ENCODE results near the gene TAL2. TPM values are rescaled to one million over a fixed set of nuclear protein-coding genes. Genes with fewer than 3 reads are reported as not detected.
A peak's percentile ranks its signal among the peaks of the same experiment; 100 is the strongest.
"Not testable (repeated sequence)": the region's sequence is repeated elsewhere in the genome, so short reads cannot be mapped to it uniquely, and the experiment has no call there.

Gene TAL2
- total and polyA plus RNA-seq, 2 donors = 0.69 TPM; not detected in 1

DNA sequence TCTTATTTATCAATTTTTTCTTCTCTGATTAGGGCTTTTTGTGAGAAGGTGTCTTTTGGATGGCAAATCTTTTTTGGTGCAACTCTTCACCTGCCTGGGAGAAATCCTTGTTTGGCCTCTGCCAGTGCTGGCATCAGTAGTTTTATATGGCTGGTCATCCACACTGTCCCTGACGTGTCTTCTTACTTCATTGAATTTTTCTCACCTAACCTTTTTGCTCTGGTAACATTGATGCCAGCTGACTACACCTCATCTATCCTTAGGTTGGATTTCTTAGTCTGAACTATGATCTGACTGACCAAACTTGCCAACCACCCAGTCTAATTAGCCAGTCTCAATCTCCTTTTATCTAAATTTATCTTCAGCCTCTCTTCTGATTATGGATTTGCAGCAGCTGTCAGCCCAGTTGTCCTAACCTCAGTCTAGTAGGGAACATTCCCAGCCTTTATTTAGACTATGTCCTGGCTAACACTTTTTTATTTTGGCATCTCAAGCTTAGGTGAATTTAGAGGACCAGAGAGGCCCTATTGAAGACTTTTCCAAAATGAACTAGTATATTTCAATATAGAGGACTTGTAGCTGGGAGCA is 21.5 kb downstream of the TAL2 start:
- H3K27ac ChIP-seq (ENCODE audit: low read depth) = no peak overlapping the region
- no peaks in the 10 kb centered on the region for H3K36me3 ChIP-seq (ENCODE audit: insufficient read depth)
- WGBS = 67% methylated on average over 1 of the region's 1 CpG
- no peak overlapping the region for H3K4me3 ChIP-seq (ENCODE audit: low read depth, low read length)
- no peaks in the 10 kb centered on the region for H3K4me1 ChIP-seq (ENCODE audit: insufficient read depth)
- no peak for DNase-seq (ENCODE audit: extremely low spot score)

DNA sequence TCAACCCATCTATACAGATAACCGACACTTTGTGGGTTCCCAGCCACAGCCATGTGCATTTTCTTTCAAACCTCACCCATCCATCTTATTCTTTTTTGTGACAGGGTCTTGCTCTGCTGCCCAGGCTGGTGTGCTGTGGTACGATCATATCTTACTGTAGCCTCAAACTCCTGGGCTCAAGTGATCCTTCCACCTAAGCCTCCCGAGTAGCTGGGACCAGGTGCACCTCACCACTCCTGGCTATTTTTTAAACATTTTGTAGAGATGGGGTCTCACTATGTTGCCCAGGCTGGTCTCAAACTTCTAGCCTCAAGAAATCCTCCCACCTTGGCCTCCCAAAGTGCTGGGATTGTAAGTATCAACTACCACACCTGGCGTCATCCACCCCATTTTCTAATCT is 24.7 kb downstream of the TAL2 start:
- no peak for DNase-seq (ENCODE audit: extremely low spot score)
- Histone ChIP-seq H3K36me3 (ENCODE audit: insufficient read depth) (no peaks in the 10 kb centered on the region), H3K27ac (ENCODE audit: low read depth) (no peak overlapping the region), H3K4me3 (ENCODE audit: low read depth, low read length) (no peak overlapping the region), H3K4me1 (ENCODE audit: insufficient read depth) (no peaks in the 10 kb centered on the region)
- 93% methylated on average over 4 of the region's 4 CpGs for whole genome bisulfite sequencing

DNA sequence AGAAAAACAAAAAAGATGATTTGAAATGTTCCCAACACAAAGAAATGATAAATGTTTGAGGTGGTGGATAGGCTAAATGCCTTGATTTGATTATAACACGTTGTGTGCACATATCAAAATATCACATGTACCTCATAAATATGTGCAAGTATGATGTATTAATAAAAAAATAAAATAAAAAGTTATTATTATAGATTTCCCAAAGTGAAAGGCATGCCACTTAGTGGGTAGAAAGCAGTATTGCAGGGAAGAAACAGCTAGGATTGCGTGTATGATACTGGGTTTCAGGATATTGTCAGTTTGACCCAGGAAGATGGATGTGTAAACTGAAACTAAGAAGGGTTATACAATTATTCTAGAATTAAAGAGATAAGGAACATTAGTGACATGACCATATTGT is 28.5 kb downstream of the TAL2 start:
- no peaks in the 10 kb centered on the region for H3K36me3 ChIP-seq (ENCODE audit: insufficient read depth)
- 41% methylated on average over 2 of the region's 2 CpGs for WGBS
- no peak overlapping the region for H3K4me3 ChIP-seq (ENCODE audit: low read depth, low read length)
- H3K27ac ChIP-seq (ENCODE audit: low read depth) = no peak overlapping the region
- H3K4me1 ChIP-seq (ENCODE audit: insufficient read depth) = no peaks in the 10 kb centered on the region
- no peak for DNase-seq (ENCODE audit: extremely low spot score)

DNA sequence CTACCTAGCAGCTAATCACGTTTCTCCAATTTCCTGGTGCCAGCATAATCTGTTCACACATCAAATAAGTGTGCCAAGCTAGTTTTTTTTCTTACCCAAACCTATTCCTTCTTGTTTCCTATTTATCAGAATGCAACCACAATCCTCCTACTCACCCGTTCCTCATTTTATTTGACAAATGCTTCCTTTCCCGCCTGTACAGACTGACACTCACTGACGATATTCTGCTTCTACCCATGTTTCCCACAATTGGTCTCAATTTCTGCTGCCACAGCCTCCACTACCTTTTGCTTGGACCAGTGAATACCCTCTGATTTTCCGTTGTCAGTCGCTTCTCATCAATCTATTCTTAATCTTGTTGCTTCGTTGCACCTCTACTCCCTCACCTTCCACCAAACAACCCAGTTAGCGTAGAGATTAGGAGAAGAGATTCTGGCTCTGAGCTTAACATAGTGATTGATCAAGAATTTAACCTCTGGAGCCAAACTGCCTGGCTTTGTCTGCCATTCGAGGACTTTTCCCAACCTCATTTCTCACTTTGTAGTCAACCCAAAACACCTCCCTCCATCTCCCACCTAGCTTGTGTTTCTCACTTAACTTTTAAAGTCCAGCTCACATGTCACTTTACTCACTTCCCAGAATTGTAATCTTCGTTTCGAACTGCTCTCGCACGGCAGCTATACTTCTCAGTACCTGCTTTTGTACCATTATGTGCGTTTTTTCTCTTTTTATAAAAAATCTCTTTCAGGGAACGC is 31.4 kb downstream of the TAL2 start:
- Histone ChIP-seq H3K27ac (ENCODE audit: low read depth) (no peak overlapping the region), H3K36me3 (ENCODE audit: insufficient read depth) (no peaks in the 10 kb centered on the region), H3K4me3 (ENCODE audit: low read depth, low read length) (peak overlapping the region; percentile 84), H3K4me1 (ENCODE audit: insufficient read depth) (no peaks in the 10 kb centered on the region)
- 6% methylated on average over 15 of the region's 15 CpGs for WGBS
- DNase-seq (ENCODE audit: extremely low spot score) = no peak

DNA sequence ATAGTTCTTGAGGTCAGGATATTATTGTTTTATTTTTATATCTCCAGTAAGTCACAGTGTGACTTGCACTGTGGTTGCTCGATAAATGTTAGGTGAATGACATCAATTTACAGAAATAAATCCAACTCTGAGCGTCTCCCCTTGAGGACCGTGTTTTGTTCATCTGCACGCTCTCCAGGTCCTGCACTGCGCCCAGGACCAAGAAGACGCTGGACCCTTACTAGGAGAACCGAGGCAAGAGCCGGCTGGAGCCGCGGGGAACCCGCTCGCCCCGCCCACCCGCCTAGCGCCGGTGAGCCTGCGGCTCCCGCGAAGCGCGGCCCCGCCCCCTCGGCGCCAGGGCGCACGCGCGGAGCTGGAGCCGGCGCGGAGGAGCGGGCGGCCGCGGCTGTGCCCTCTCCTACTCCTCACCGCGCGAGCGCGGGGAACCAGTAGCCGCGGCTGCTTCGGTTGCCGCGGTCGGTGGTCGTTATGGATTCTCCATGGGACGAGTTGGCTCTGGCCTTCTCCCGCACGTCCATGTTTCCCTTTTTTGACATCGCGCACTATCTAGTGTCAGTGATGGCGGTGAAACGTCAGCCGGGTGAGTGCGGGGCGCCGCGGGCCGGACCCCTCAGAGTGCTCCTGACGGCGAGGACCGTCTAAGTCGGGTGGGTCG is 32.1 kb downstream of the TAL2 start, which contains the start of gene TMEM38B:
TMEM38B (plus strand) TSS at position 352 of the 658 bp plus-strand sequence; CDS start at position 472, 120 bp downstream.
- Histone ChIP-seq H3K27ac (ENCODE audit: low read depth) (no peak within 1 kb of the TSS), H3K4me1 (ENCODE audit: insufficient read depth) (no peaks in the 10 kb centered on the region), H3K4me3 (ENCODE audit: low read depth, low read length) (peak within 1 kb of the TSS; percentile 84), H3K36me3 (ENCODE audit: insufficient read depth) (no peaks in the 10 kb centered on the region)
- no peak for DNase-seq (ENCODE audit: extremely low spot score)
- WGBS = under 1% methylated on average over 65 of the region's 65 CpGs

DNA sequence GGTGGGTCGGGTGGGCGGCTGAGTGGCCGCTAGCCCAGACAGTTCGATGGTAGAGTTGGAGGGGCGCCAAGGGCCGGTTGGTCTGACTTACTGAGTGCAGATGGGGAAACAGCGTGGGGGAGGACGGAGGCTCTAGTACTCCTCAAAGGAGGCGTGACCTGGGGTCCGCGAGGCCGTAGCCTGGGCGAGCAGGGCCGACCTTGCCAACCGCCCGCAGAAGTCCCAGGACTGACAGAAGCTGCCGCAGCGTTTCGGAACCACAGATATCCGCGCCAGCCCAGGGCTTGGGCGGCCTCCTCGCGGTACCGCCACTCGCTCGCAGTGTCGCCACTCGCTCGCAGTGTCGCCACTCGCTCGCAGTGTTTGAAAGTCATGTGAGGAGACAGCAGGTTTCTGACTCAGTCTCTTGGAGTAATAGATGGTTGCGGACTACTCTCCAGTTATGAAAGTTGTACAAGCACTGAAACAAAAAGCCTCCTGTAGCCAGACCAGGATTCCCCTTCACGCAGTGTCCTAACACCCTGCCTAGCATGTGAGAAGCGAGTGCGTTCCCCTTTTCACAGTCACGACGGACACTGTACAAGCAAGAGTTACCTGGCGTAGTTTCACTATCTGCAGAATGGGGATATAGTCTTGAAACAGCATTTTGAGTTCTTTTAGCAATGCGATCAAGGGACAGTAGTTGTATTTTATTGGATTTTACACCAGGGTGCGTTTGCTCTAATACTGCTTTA is 32.8 kb downstream of the TAL2 start:
- H3K27ac ChIP-seq (ENCODE audit: low read depth) = no peak overlapping the region
- no peak for DNase-seq (ENCODE audit: extremely low spot score)
- peak overlapping the region; percentile 84 for H3K4me3 ChIP-seq (ENCODE audit: low read depth, low read length)
- no peaks in the 10 kb centered on the region for H3K4me1 ChIP-seq (ENCODE audit: insufficient read depth)
- WGBS = 1% methylated on average over 42 of the region's 42 CpGs
- no peaks in the 10 kb centered on the region for H3K36me3 ChIP-seq (ENCODE audit: insufficient read depth)

DNA sequence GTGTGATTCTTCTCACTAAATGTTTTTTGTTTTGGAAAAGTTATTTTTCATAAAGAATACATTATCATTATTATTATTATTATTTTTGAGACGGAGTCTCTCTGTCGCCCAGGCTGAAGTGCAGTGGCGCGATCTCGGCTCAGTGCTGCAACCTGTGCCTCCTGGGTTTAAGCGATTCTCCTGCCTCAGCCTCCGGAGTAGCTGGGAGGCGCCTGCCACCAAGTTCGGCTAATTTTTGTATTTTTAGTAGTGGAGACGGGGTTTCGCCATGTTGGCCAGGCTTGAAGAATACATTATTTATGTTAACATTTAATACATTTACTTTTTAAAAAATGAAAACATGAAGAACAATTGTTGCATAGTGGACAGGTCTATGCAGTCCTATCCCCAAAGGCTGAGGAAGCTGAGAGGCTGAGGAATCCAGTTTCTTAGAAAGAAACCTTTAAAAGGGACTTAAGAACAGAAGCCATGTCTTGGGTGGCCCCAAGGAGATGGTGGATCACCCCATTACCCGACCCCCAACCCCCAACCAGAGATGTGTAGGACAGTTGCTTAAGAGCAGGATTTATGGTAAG is 34.0 kb downstream of the TAL2 start:
- H3K36me3 ChIP-seq (ENCODE audit: insufficient read depth) = no peaks in the 10 kb centered on the region
- DNase-seq (ENCODE audit: extremely low spot score) = no peak
- no peak overlapping the region for H3K4me3 ChIP-seq (ENCODE audit: low read depth, low read length)
- no peaks in the 10 kb centered on the region for H3K4me1 ChIP-seq (ENCODE audit: insufficient read depth)
- WGBS = 98% methylated on average over 12 of the region's 12 CpGs
- no peak overlapping the region for H3K27ac ChIP-seq (ENCODE audit: low read depth)

DNA sequence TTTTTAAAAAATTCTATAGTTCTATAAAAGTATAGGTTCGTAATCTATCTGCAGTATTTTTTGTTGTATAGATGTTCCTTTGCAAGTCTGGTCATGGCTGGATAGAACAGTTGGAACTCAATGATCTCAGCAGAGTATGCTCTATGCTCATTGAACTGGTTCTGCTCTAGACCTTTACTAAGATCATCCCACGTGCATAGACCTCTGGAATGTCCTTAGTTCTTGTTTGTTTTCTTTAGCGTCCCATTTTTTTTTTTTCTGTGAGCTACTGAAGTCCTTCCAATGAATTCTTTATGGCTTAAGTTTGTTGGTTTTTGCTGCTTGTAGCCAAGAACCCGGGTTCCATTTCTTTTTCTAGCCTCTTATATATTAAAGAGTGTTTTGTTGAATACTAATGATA is 35.6 kb downstream of the TAL2 start:
- H3K36me3 ChIP-seq (ENCODE audit: insufficient read depth) = no peaks in the 10 kb centered on the region
- no peak overlapping the region for H3K4me3 ChIP-seq (ENCODE audit: low read depth, low read length)
- H3K27ac ChIP-seq (ENCODE audit: low read depth) = no peak overlapping the region
- WGBS = 63% methylated on average over 4 of the region's 4 CpGs
- no peaks in the 10 kb centered on the region for H3K4me1 ChIP-seq (ENCODE audit: insufficient read depth)
- DNase-seq (ENCODE audit: extremely low spot score) = no peak

DNA sequence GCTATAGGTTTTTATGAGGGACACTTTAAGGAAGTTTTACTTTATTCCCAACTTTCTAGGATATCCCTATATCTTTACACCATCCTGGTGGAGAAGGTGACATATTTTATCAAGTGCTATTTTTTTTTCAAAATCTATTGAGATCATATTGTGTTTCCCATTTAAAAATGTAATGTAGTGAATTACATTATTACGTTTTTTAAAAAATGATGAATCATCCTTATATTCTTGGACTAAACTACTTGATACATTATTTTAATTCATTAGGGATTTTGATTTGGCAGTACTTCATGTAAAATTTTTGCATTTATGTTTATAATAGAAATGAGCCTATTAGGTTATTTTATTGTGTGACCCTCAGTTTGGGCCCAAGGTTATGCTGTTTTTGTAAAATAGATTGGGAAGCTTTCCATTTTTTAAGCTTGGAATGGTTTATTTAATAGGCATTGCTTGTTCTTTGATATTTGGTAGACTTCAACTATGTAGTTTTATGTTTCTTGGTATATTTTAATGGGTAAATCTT is 36.2 kb downstream of the TAL2 start:
- 79% methylated on average over 1 of the region's 1 CpG for WGBS

DNA sequence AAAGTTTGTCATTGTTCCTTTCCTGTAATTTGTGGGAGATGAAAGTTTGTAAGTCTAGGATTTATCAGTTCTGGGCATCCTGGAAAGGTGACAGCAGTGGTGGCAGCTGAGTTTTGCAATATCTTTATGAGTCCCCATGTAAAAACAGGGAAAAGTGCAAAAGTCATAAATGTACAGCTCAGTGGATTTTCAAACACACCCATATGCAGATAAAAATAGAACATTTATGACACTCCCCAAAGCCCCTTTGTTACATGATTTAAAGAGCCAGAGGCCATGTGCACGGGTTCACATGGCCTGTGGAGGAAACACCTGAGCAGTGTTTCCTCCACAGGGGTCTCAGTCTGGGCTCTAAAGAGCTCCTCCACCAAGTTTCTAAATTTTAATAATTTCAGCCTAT is 38.4 kb downstream of the TAL2 start:
- H3K4me3 ChIP-seq (ENCODE audit: low read depth, low read length) = no peak overlapping the region
- no peaks in the 10 kb centered on the region for H3K4me1 ChIP-seq (ENCODE audit: insufficient read depth)
- no peak overlapping the region for H3K27ac ChIP-seq (ENCODE audit: low read depth)
- DNase-seq (ENCODE audit: extremely low spot score) = no peak
- WGBS = 68% methylated on average over 1 of the region's 1 CpG
- H3K36me3 ChIP-seq (ENCODE audit: insufficient read depth) = no peaks in the 10 kb centered on the region

More for the DNA sequence above, 36.2 kb downstream of the TAL2 start:
- Histone ChIP-seq H3K36me3 (ENCODE audit: insufficient read depth) (no peaks in the 10 kb centered on the region), H3K4me3 (ENCODE audit: low read depth, low read length) (no peak overlapping the region), H3K4me1 (ENCODE audit: insufficient read depth) (no peaks in the 10 kb centered on the region), H3K27ac (ENCODE audit: low read depth) (no peak overlapping the region)
- no peak for DNase-seq (ENCODE audit: extremely low spot score)

DNA sequence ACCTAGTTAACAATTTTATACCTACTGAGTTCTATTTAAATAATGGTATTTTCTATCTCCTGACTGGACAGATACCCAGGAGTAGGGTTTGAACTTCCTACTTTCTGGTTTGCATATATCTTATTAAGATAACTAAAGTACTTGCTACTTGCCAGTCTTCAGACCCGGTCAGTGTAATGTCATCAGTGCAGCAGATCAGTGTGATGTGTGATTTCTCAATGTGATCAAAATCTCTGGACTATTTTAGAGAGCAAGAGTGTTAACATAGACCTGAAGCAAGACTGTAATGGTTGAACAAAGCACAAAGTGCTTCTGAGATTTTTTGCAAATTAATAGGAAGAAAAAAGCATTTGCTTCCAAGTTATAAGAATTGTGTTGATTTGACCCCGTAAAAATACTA is 38.9 kb downstream of the TAL2 start:
- no peak for DNase-seq (ENCODE audit: extremely low spot score)
- no peaks in the 10 kb centered on the region for H3K36me3 ChIP-seq (ENCODE audit: insufficient read depth)
- no peak overlapping the region for H3K4me3 ChIP-seq (ENCODE audit: low read depth, low read length)
- no peak overlapping the region for H3K27ac ChIP-seq (ENCODE audit: low read depth)
- WGBS = 85% methylated on average over 2 of the region's 2 CpGs
- no peaks in the 10 kb centered on the region for H3K4me1 ChIP-seq (ENCODE audit: insufficient read depth)

DNA sequence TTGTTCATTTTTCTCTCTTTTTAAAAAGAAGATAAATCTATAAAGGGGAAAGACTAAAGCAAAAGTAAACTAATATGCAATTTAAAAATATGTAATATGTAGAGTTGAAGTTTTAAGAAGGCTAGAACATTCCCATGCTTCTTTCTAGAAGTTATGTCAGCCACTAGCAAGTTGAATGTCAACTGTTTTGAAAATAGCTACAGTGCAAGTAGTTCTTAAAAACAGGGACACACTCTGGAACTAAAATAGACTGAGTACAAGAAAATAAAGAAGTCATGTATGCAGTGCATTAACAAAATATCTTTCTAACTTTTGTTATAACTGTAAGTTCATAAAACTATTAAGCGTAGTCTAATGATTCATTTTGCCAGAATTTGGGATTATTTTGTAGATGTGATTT is 40.0 kb downstream of the TAL2 start:
- H3K4me3 ChIP-seq (ENCODE audit: low read depth, low read length) = no peak overlapping the region
- WGBS = 98% methylated on average over 1 of the region's 1 CpG
- H3K36me3 ChIP-seq (ENCODE audit: insufficient read depth) = no peaks in the 10 kb centered on the region
- DNase-seq (ENCODE audit: extremely low spot score) = no peak
- H3K27ac ChIP-seq (ENCODE audit: low read depth) = no peak overlapping the region
- no peaks in the 10 kb centered on the region for H3K4me1 ChIP-seq (ENCODE audit: insufficient read depth)

DNA sequence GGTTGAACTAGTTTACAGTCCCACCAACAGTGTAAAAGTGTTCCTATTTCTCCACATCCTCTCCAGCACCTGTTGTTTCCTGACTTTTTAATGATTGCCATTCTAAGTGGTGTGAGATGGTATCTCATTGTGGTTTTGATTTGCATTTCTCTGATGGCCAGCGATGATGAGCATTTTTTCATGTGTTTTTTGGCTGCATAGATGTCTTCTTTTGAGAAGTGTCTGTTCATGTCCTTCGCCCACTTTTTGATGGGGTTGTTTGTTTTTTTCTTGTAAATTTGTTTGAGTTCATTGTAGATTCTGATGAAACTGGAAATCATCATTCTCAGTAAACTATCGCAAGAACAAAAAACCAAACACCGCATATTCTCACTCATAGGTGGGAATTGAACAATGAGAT is 41.4 kb downstream of the TAL2 start:
- DNase-seq (ENCODE audit: extremely low spot score); H3K4me1 ChIP-seq (ENCODE audit: insufficient read depth); H3K27ac ChIP-seq (ENCODE audit: low read depth); H3K36me3 ChIP-seq (ENCODE audit: insufficient read depth); H3K4me3 ChIP-seq (ENCODE audit: low read depth, low read length): not testable (repeated sequence)
- whole genome bisulfite sequencing = 95% methylated on average over 4 of the region's 4 CpGs

All from urinary bladder (tissue), 4 donors.